Measurements from ENCODE around the gene KDM1B.
"Not testable (repeated sequence)": the region's sequence is repeated elsewhere in the genome, so short reads cannot be mapped to it uniquely, and the experiment has no call there.

Gene KDM1B

DNA sequence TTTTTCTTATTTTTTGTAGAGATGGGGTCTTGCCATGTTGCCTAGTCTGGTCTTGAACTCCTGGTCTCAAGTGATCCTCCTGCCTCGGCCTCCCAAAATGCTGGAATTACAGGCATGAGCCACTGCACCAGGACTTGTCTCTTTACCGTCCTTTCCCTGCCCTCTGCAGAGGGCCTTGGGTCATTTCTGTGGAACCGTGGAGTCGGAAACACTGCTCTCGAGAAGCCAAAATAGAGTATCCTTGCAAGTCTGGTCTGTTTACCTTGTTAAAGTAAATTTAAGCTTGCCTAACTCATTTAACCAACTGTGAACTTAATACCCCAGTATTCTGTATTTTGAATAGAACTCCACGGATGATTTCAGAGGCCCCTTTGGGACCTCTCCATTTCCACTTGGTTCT is 51.4 kb downstream of the KDM1B start:
- H3K4me3 ChIP-seq (ENCODE audit: low read length), result no peak overlapping the region
- TF ChIP-seq, protein P1, sequence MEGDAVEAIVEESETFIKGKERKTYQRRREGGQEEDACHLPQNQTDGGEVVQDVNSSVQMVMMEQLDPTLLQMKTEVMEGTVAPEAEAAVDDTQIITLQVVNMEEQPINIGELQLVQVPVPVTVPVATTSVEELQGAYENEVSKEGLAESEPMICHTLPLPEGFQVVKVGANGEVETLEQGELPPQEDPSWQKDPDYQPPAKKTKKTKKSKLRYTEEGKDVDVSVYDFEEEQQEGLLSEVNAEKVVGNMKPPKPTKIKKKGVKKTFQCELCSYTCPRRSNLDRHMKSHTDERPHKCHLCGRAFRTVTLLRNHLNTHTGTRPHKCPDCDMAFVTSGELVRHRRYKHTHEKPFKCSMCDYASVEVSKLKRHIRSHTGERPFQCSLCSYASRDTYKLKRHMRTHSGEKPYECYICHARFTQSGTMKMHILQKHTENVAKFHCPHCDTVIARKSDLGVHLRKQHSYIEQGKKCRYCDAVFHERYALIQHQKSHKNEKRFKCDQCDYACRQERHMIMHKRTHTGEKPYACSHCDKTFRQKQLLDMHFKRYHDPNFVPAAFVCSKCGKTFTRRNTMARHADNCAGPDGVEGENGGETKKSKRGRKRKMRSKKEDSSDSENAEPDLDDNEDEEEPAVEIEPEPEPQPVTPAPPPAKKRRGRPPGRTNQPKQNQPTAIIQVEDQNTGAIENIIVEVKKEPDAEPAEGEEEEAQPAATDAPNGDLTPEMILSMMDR (IDR thresholded peaks at IDR 0.05; ENCODE audit: insufficient read depth, low read depth, low read length, missing control alignments), result no peak
- no peak for DNase-seq (ENCODE audit: low read depth)

DNA sequence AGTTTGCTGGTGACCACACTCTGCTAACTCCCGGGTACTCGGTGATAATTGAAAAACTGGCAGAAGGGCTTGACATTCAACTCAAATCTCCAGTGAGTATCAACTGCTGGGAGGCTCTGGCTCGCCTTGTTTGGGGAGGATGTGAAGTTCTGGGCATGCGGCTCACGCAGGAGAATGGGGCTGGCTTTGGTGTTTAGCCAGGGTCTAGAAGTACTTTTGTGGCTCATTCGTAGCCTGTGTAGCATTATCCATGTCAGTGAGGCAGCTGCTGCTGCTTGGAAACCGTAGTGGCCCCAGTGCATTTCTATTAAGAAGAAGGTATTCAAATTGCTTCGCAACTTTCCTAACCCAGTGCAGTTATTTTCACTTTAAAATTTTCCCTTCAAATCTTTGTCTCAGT is 52.2 kb downstream of the KDM1B start:
- no peak overlapping the region for H3K4me3 ChIP-seq (ENCODE audit: low read length)
- TF ChIP-seq, protein P1 (IDR thresholded peaks at IDR 0.05; ENCODE audit: insufficient read depth, low read depth, low read length, missing control alignments), result no peak
- DNase-seq (ENCODE audit: low read depth), result no peak

GRCh38 chr6:18207949-18208348 is 52.7 kb downstream of the KDM1B start:
- DNase-seq (ENCODE audit: low read depth), result no peak
- TF ChIP-seq, protein P1 (IDR thresholded peaks at IDR 0.05; ENCODE audit: insufficient read depth, low read depth, low read length, missing control alignments), result no peak
- no peak overlapping the region for H3K4me3 ChIP-seq (ENCODE audit: low read length)

DNA sequence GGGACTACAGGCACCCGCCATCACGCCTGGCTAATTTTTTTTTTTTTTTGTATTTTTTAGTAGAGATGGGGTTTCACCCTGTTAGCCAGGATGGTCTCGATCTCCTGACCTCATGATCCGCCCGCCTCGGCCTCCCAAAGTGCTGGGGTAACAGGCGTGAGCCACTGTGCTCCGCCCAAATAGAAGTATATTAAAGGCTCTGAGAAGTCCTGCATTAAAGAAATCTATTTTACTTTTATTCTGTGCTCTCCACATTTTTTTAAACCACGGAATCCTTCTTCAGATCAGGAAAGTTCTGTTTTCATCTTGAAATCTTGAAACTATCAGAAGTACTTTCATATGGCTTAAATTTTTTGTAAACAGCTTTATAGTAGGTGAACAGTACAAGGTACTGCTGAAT is 53.6 kb downstream of the KDM1B start:
- DNase-seq (ENCODE audit: low read depth); H3K4me3 ChIP-seq (ENCODE audit: low read length): not testable (repeated sequence)

- no peak for DNase-seq (ENCODE audit: low read depth)
- TF ChIP-seq, protein P1 (IDR thresholded peaks at IDR 0.05; ENCODE audit: insufficient read depth, low read depth, low read length, missing control alignments), result no peak
- H3K4me3 ChIP-seq (ENCODE audit: low read length), result no peak overlapping the region
Observed at GRCh38 chr6:18209539-18210197, 54.4 kb downstream of the KDM1B start.

DNA sequence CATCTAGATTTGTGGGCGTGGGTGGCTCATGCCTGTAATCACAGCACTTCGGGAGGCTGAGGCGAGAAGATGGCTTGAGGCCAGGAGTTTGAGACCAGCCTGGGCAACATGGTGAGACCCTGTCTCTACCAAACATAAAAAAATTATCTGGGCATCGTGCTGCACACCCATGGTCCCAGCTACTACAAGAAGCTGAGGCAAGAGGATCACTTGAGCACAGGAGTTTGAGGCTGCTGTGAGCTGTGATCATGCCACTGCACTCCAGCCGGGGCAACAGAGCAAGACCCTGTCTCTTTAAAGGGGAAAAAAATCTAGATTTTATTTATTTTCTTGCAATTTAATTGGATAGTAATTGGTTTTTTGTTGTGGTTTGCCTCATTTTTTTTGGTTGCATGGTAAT is 55.5 kb downstream of the KDM1B start:
- H3K4me3 ChIP-seq (ENCODE audit: low read length), result no peak overlapping the region
- TF ChIP-seq, protein P1 (IDR thresholded peaks at IDR 0.05; ENCODE audit: insufficient read depth, low read depth, low read length, missing control alignments), result no peak
- DNase-seq (ENCODE audit: low read depth), result no peak

DNA sequence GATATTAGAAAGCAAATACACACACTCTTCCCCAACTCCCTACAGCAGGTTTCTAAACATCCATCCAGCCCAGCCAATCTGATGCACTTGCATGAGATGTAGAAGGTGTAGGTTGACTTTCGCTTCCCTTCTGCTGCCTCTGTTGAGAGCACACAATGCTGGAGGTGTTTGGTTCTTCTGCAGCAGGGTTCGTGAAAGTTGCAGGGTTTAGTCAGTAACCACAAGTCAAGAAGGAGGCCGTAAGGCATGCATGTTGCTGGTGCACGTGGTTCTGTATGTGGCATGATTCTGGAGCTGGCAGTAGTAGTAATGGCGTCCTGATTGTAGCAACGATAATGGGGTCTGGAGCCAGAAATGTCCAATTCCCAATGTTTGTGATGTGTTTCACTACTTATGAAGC is 56.1 kb downstream of the KDM1B start:
- no peak for DNase-seq (ENCODE audit: low read depth)
- TF ChIP-seq, protein P1 (IDR thresholded peaks at IDR 0.05; ENCODE audit: insufficient read depth, low read depth, low read length, missing control alignments), result no peak
- no peak overlapping the region for H3K4me3 ChIP-seq (ENCODE audit: low read length)
